ACC112 (cell line): Measurements from ENCODE around the gene PACSIN3.

Source experiments
- H2AFZ ChIP-seq: fragments of 200-600 bp; sonication (generic); one replicate; pipeline ENCODE4 v1.6.0; 2017; ENCODE audit warnings: antibody characterized with exemption, low read length; ENCODE audit not compliant: unreplicated experiment
- H3K27ac ChIP-seq: fragments of 200-600 bp; sonication (generic); 2 replicates; pipeline ENCODE4 v1.5.1; 2014; ENCODE audit warnings: low read depth, mild to moderate bottlenecking, antibody characterized with exemption, low read length, moderate library complexity
- H3K27me3 ChIP-seq: fragments of 200-600 bp; sonication (generic); 2 replicates; pipeline ENCODE4 v1.6.1; 2014; ENCODE audit warnings: mild to moderate bottlenecking, antibody characterized with exemption, low read length, moderate library complexity, mixed read lengths; ENCODE audit not compliant: insufficient read depth
- H3K36me3 ChIP-seq: fragments of 200-600 bp; sonication (generic); 2 replicates; pipeline ENCODE4 v1.6.1; 2016; ENCODE audit warnings: mild to moderate bottlenecking, antibody characterized with exemption, low read length, moderate library complexity, mixed read lengths; ENCODE audit not compliant: insufficient read depth
- H3K4me1 ChIP-seq: fragments of 200-600 bp; sonication (generic); one replicate; pipeline ENCODE4 v1.6.1; 2016; ENCODE audit warnings: low read length, mixed read lengths; ENCODE audit not compliant: insufficient read depth, unreplicated experiment, control insufficient read depth
- H3K4me3 ChIP-seq: fragments of 200-600 bp; sonication (generic); 2 replicates; pipeline ENCODE4 v1.5.1; 2014; ENCODE audit warnings: mild to moderate bottlenecking, low read depth, low read length
- H3K79me2 ChIP-seq: fragments of 200-600 bp; sonication (generic); one replicate; pipeline ENCODE4 v1.6.0; 2016; ENCODE audit warnings: low read length; ENCODE audit not compliant: control insufficient read depth, unreplicated experiment, insufficient read depth

The PACSIN3 gene

GRCh38 chr11:47143322-47143721, 42.9 kb downstream of the PACSIN3 start:
- H3K27ac ChIP-seq = no peak overlapping the region
- H3K27me3 ChIP-seq = no peaks in the 10 kb centered on the region
- no peak overlapping the region for H3K4me3 ChIP-seq
- H3K36me3 ChIP-seq = no peaks in the 10 kb centered on the region
- H3K79me2 ChIP-seq = no peaks in the 10 kb centered on the region
- H2AFZ ChIP-seq = no peak overlapping the region
- H3K4me1 ChIP-seq = peaks cover 10% of the 10 kb centered on the region

GRCh38 chr11:47139878-47140277, 46.4 kb downstream of the PACSIN3 start:
- Histone ChIP-seq H3K4me1 (peaks cover 10% of the 10 kb centered on the region), H3K27ac (no peak overlapping the region), H2AFZ (no peak overlapping the region), H3K4me3 (no peak overlapping the region), H3K27me3 (no peaks in the 10 kb centered on the region), H3K79me2 (no peaks in the 10 kb centered on the region), H3K36me3 (0 out of 2 replicates have a peak, but pooled peaks cover 2% of the 10 kb centered on the region)

- Histone ChIP-seq H3K4me1 (no peaks in the 10 kb centered on the region), H3K4me3 (no peak overlapping the region), H3K27ac (no peak overlapping the region), H3K27me3 (no peaks in the 10 kb centered on the region), H2AFZ (no peak overlapping the region), H3K36me3 (0 out of 2 replicates have a peak, but pooled peaks cover 2% of the 10 kb centered on the region), H3K79me2 (no peaks in the 10 kb centered on the region)
Observed at GRCh38 chr11:47137476-47137875, 48.8 kb downstream of the PACSIN3 start.

GRCh38 chr11:47136921-47137320, 49.3 kb downstream of the PACSIN3 start:
- Histone ChIP-seq H3K27me3 (no peaks in the 10 kb centered on the region), H3K27ac (no peak overlapping the region), H3K79me2 (no peaks in the 10 kb centered on the region), H2AFZ (no peak overlapping the region), H3K4me3 (no peak overlapping the region), H3K36me3 (0 out of 2 replicates have a peak, but pooled peaks cover 2% of the 10 kb centered on the region), H3K4me1 (no peaks in the 10 kb centered on the region)

- no peaks in the 10 kb centered on the region for H3K4me1 ChIP-seq
Observed at GRCh38 chr11:47136327-47136726, 49.9 kb downstream of the PACSIN3 start.

GRCh38 chr11:47132981-47133380, 53.3 kb downstream of the PACSIN3 start:
- Histone ChIP-seq H3K79me2 (no peaks in the 10 kb centered on the region), H3K27ac (no peak overlapping the region)

More at GRCh38 chr11:47136327-47136726, 49.9 kb downstream of the PACSIN3 start:
- H3K4me3 ChIP-seq = no peak overlapping the region
- no peaks in the 10 kb centered on the region for H3K27me3 ChIP-seq
- H2AFZ ChIP-seq = no peak overlapping the region
- H3K79me2 ChIP-seq = no peaks in the 10 kb centered on the region
- H3K36me3 ChIP-seq = 0 out of 2 replicates have a peak, but pooled peaks cover 2% of the 10 kb centered on the region
- H3K27ac ChIP-seq = no peak overlapping the region

GRCh38 chr11:47132490-47132889, 53.7 kb downstream of the PACSIN3 start:
- Histone ChIP-seq H3K4me3 (no peak overlapping the region), H3K36me3 (no peaks in the 10 kb centered on the region), H3K79me2 (no peaks in the 10 kb centered on the region), H3K27me3 (no peaks in the 10 kb centered on the region), H3K4me1 (no peaks in the 10 kb centered on the region), H3K27ac (no peak overlapping the region), H2AFZ (no peak overlapping the region)

More at GRCh38 chr11:47132981-47133380, 53.3 kb downstream of the PACSIN3 start:
- no peak overlapping the region for H2AFZ ChIP-seq
- H3K4me3 ChIP-seq = no peak overlapping the region
- no peaks in the 10 kb centered on the region for H3K27me3 ChIP-seq
- H3K4me1 ChIP-seq = no peaks in the 10 kb centered on the region
- H3K36me3 ChIP-seq = 0 out of 2 replicates have a peak, but pooled peaks cover 2% of the 10 kb centered on the region

- H3K4me1 ChIP-seq = no peaks in the 10 kb centered on the region
- H3K4me3 ChIP-seq = no peak overlapping the region
- no peaks in the 10 kb centered on the region for H3K27me3 ChIP-seq
- H2AFZ ChIP-seq = no peak overlapping the region
- no peak overlapping the region for H3K27ac ChIP-seq
- no peaks in the 10 kb centered on the region for H3K79me2 ChIP-seq
- no peaks in the 10 kb centered on the region for H3K36me3 ChIP-seq
Observed at GRCh38 chr11:47131136-47131535, 55.1 kb downstream of the PACSIN3 start.

- Histone ChIP-seq H2AFZ (no peak overlapping the region), H3K27me3 (no peaks in the 10 kb centered on the region), H3K4me1 (no peaks in the 10 kb centered on the region), H3K36me3 (no peaks in the 10 kb centered on the region), H3K4me3 (no peak overlapping the region), H3K79me2 (no peaks in the 10 kb centered on the region), H3K27ac (no peak overlapping the region)
Observed at GRCh38 chr11:47130543-47130942, 55.7 kb downstream of the PACSIN3 start.
